HepG2 (cell line): Measurements from ENCODE around the gene TRDMT1.

ENCODE experiments used
- CTCF ChIP-seq: sonication (generic); formaldehyde crosslinking; IDR thresholded peaks from 2 replicates; pipeline ENCODE4 v1.5.0; 2020; ENCODE audit warnings: mild to moderate bottlenecking, missing genetic modification reagents, moderate library complexity
- HDAC6 ChIP-seq: fragments of 200-600 bp; sonication (generic); IDR thresholded peaks from 2 replicates; pipeline ENCODE4 v1.7.0; 2017; ENCODE audit warnings: mild to moderate bottlenecking, antibody characterized with exemption, low read length, low read depth
- HHEX ChIP-seq: IDR thresholded peaks from 2 replicates; pipeline ENCODE4 v1.6.1; 2016; ENCODE audit warnings: control low read depth
- IKZF4 ChIP-seq: sonication (generic); formaldehyde crosslinking; IDR thresholded peaks from 2 replicates; pipeline ENCODE4 v1.5.1; 2020; ENCODE audit warnings: borderline replicate concordance, mild to moderate bottlenecking, low read depth, missing genetic modification reagents; ENCODE audit errors: not compliant biosample characterization
- NFIC ChIP-seq: IDR thresholded peaks from 2 replicates; pipeline ENCODE4 v1.6.1; 2012; ENCODE audit warnings: mild to moderate bottlenecking, low read length, inconsistent platforms
- NR2F1 ChIP-seq, 2 experiments: fragments of 450-650 bp in 1 of 2; formaldehyde crosslinking in 1 of 2; IDR thresholded peaks; 2 replicates each; pipeline versions ENCODE4 v1.5.0 to v1.6.1; 2016 to 2020; ENCODE audit warnings: mild to moderate bottlenecking in 1 of 2, missing compliant biosample characterization in 1 of 2, missing genetic modification reagents in 1 of 2, moderate library complexity in 1 of 2
- RAD21 ChIP-seq: fragments of 450-650 bp; formaldehyde crosslinking; IDR thresholded peaks from 2 replicates; pipeline ENCODE4 v1.5.0; 2020; ENCODE audit warnings: mild to moderate bottlenecking
- TCF7L2 ChIP-seq: IDR thresholded peaks from 2 replicates; pipeline ENCODE4 v1.6.1; 2011; ENCODE audit warnings: mild to moderate bottlenecking, low read depth, low read length, moderate library complexity
- ZBTB20 ChIP-seq: sonication (generic); formaldehyde crosslinking; IDR thresholded peaks from 2 replicates; pipeline ENCODE4 v1.8.1; 2023; ENCODE audit warnings: missing genetic modification reagents, low read depth, mild to moderate bottlenecking, borderline replicate concordance
- ZBTB37 ChIP-seq: sonication (generic); formaldehyde crosslinking; IDR thresholded peaks from 2 replicates; pipeline ENCODE4 v1.4.0; 2020; ENCODE audit warnings: mild to moderate bottlenecking, missing genetic modification reagents
- ZBTB42 ChIP-seq: sonication (generic); formaldehyde crosslinking; IDR thresholded peaks from 2 replicates; pipeline ENCODE4 v1.5.0; 2020; ENCODE audit warnings: mild to moderate bottlenecking, missing genetic modification reagents
- ZNF589 ChIP-seq: sonication (generic); formaldehyde crosslinking; conservative IDR thresholded peaks from 2 replicates; pipeline ENCODE4 v1.8.0; 2022; ENCODE audit warnings: mild to moderate bottlenecking, moderate library complexity, missing genetic modification reagents

- TF ChIP-seq ZNF589 (CRISPR knock-in tag) = no peak
- TF ChIP-seq CTCF (CRISPR knock-in tag) = no peak
- TF ChIP-seq RAD21 (CRISPR knock-in tag) = no peak
- no peak for TF ChIP-seq NR2F1 (CRISPR knock-in tag; IDR thresholded peaks at IDR 0.05)
- no peak for TF ChIP-seq HDAC6
- TF ChIP-seq IKZF4 (CRISPR knock-in tag) = no peak
- TF ChIP-seq ZBTB20 (CRISPR knock-in tag) = no peak
- no peak for TF ChIP-seq ZBTB37 (CRISPR knock-in tag)
- TF ChIP-seq NFIC = no peak
- no peak for TF ChIP-seq ZBTB42 (CRISPR knock-in tag)
- no peak for TF ChIP-seq TCF7L2
- no peak for TF ChIP-seq HHEX (CRISPR knock-in tag)
These were observed 79.4 kb downstream of the TRDMT1 start for GRCh38 chr10:17122052-17122451.
